GM10248 (cell line): ENCODE measurements around the gene EHMT1.
A peak's percentile ranks its signal among the peaks of the same experiment; 100 is the strongest.

Source experiments
- CTCF ChIA-PET: fragments of 300-600 bp; sonication (Branson Sonifier 250); formaldehyde crosslinking; extraction: SDS; loops from one replicate; lab custom pipeline; 2021; ENCODE audit warnings: antibody characterized with exemption; lab: Yijun Ruan, JAX
- POLR2A ChIA-PET: fragments of 350-650 bp; sonication (Branson Sonifier 250); formaldehyde crosslinking; extraction: SDS; loops from one replicate; lab custom pipeline; 2020; ENCODE audit warnings: antibody characterized with exemption; lab: Yijun Ruan, JAX
- DNase-seq: peaks from one replicate; pipeline ENCODE4 v3.0.0; 2012; ENCODE audit errors: extremely low spot score
- CTCF ChIP-seq: IDR thresholded peaks from 2 replicates; pipeline ENCODE4 v1.5.1; 2012; ENCODE audit warnings: mild to moderate bottlenecking, low read depth; ENCODE audit errors: extremely low read depth, missing control alignments, control extremely low read depth

EHMT1 gene

GRCh38 chr9:137671721-137672120 lies 52.9 kb downstream of the EHMT1 start:
- POLR2A ChIA-PET, result no interaction called here
- DNase-seq, result no peak
- CTCF ChIA-PET, result interaction anchor here (1.0 to 2.3 kb wide), 4 partner anchors 14 to 430 kb away, joined by 3 to 17 read pairs (median 5); no protein-coding TSS in a partner anchor
- TF ChIP-seq CTCF, result no peak

GRCh38 chr9:137672907-137673791 lies 54.3 kb downstream of the EHMT1 start:
- CTCF ChIA-PET, result interaction anchor here (0.5 to 3.4 kb wide), 44 partner anchors 9 to 381 kb away, joined by 3 to 26 read pairs (median 4); partner anchors contain the start of gene EHMT1
- peak; percentile 84 for DNase-seq
- TF ChIP-seq CTCF, result peak; percentile 77
- POLR2A ChIA-PET, result interaction anchor here (0.6 kb wide), 1 partner anchor 99 kb away, joined by 4 read pairs; no protein-coding TSS in a partner anchor

- ChIA-PET CTCF (interaction anchor here (0.9 to 3.4 kb wide), 18 partner anchors 8 to 347 kb away, joined by 3 to 26 read pairs (median 9); no protein-coding TSS in a partner anchor), POLR2A (interaction anchor here (0.6 kb wide), 1 partner anchor 100 kb away, joined by 4 read pairs; no protein-coding TSS in a partner anchor)
- no peak for TF ChIP-seq CTCF
- DNase-seq, result no peak
Observed at GRCh38 chr9:137673886-137674285, 55.1 kb downstream of the EHMT1 start.

- no peak for TF ChIP-seq CTCF
- no peak for DNase-seq
- ChIA-PET CTCF (interaction anchor here (1.0 to 3.4 kb wide), 7 partner anchors 8 to 98 kb away, joined by 3 to 26 read pairs (median 12); no protein-coding TSS in a partner anchor), POLR2A (no interaction called here)
Observed at GRCh38 chr9:137674307-137674975, 55.6 kb downstream of the EHMT1 start.

DNA sequence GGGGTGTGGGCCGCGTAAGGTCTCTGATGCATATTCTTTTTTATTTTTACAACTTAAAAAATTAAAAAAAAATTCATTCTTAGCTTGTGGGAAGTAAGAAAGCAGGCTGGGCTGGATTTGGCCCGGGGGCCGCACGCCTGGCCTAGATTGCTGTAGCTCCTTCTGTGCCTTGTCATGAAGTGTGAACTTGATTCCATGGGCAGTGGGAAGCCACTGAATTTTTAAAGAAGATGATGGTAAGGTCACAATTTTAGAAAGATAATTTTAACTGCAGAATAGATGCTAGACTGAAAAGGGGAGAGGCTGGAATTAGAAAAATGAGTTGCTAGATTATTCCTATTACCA lies 56.1 kb downstream of the EHMT1 start:
- no peak for DNase-seq
- CTCF ChIA-PET, result interaction anchor here (1.0 to 3.4 kb wide), 3 partner anchors 11 to 17 kb away, joined by 3 to 23 read pairs (median 14); no protein-coding TSS in a partner anchor
- no peak for TF ChIP-seq CTCF
- POLR2A ChIA-PET, result no interaction called here

GRCh38 chr9:137676998-137677397 lies 58.2 kb downstream of the EHMT1 start:
- CTCF ChIA-PET, result no interaction called here
- POLR2A ChIA-PET, result no interaction called here
- no peak for TF ChIP-seq CTCF
- DNase-seq, result no peak
